AG04449 (cell line): ENCODE measurements around the gene TNFRSF13B.

ENCODE experiments used
- CTCF ChIA-PET: fragments of 350-600 bp; formaldehyde crosslinking; extraction: SDS; loops from one replicate; lab custom pipeline; 2021; ENCODE audit warnings: antibody characterized with exemption; lab: Yijun Ruan, JAX
- POLR2A ChIA-PET: fragments of 400-600, 350-600 bp; formaldehyde crosslinking; extraction: SDS; loops from one replicate; lab custom pipeline; 2020; ENCODE audit warnings: antibody characterized with exemption, inconsistent platforms; lab: Yijun Ruan, JAX
- DNase-seq: peaks from one replicate; pipeline ENCODE4 v3.0.0-alpha.2; 2010; ENCODE audit warnings: low read depth, low spot score
- H3K4me3 ChIP-seq: 2 replicates; pipeline ENCODE4 v1.5.1; 2011; ENCODE audit warnings: low read depth, mild to moderate bottlenecking, control low read depth, low read length
- TF ChIP-seq, protein P1 (sequence below): IDR thresholded peaks from one replicate; pipeline ENCODE4 v1.5.1; 2011; ENCODE audit warnings: mild to moderate bottlenecking, moderate library complexity, low read length, control low read depth, inconsistent platforms; ENCODE audit not compliant: insufficient read depth; ENCODE audit errors: missing control alignments

The TNFRSF13B gene

DNA sequence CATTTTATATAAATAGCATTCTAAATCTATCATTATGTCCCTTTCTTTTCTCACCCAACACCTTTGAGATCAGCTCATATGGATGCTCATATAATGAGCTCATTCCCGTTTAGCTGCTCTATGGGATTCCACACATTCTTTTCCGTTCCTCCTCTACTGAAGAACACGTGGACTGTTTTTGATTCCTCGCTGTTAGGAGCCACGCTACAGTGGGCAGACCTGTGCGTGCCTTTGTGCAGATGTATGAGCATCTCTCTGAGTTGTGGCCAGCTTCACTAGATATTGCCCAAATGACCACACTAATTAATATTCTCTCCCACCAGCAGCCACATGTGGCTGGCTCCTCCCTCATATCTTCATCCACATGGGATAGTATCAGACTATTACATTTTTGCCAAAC lies 6.0 kb upstream of the TNFRSF13B start:
- H3K4me3 ChIP-seq = no peak overlapping the region
- DNase-seq = no peak
- ChIA-PET CTCF (interaction anchor here (1.0 to 2.4 kb wide), 5 partner anchors 12 to 63 kb away, joined by 3 to 12 read pairs (median 5); no protein-coding TSS in a partner anchor), POLR2A (interaction anchor here (1.3 kb wide), 1 partner anchor 13 kb away, joined by 4 read pairs; no protein-coding TSS in a partner anchor)
- TF ChIP-seq, protein P1, sequence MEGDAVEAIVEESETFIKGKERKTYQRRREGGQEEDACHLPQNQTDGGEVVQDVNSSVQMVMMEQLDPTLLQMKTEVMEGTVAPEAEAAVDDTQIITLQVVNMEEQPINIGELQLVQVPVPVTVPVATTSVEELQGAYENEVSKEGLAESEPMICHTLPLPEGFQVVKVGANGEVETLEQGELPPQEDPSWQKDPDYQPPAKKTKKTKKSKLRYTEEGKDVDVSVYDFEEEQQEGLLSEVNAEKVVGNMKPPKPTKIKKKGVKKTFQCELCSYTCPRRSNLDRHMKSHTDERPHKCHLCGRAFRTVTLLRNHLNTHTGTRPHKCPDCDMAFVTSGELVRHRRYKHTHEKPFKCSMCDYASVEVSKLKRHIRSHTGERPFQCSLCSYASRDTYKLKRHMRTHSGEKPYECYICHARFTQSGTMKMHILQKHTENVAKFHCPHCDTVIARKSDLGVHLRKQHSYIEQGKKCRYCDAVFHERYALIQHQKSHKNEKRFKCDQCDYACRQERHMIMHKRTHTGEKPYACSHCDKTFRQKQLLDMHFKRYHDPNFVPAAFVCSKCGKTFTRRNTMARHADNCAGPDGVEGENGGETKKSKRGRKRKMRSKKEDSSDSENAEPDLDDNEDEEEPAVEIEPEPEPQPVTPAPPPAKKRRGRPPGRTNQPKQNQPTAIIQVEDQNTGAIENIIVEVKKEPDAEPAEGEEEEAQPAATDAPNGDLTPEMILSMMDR = no peak

DNA sequence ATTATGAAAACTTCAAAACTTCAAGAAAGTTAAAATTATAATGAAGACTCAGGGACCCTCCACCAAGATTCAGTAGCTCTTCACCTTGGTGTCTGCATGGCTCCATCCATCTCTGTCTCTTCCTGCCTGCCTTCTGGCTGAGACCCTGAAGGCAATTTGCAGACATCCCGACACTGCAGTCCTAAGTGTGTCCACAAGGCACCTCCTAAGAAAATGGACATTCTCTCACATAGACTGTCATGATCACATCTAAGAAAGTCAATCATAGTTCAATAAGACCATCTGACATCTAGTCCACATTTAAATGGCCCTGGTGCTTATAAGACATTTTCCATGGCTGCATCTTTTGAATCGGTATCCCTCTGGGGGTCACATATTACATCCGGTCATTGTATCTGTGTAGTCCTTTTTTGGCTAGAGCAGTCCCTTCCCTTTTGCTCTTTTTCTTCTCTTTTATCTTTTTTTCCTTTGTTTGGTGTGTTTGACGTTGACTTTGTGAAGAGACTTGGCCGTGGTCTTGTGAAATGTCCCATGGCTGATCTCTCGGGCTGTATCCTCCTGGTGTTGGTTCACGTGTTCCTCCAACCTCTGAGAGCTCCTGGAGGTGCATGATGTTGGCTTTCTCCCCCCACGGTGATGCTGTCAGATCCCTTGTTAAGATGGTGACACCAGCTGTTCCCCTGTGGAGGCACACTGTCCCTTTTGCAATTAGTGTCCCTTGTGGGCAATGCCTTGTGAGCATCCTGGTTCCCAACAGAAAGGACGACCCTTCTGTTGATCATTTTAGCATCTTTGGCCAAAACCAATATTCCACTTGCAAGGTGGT lies 5.0 kb upstream of the TNFRSF13B start:
- H3K4me3 ChIP-seq = no peak overlapping the region
- DNase-seq = no peak
- CTCF ChIA-PET = interaction anchor here (0.8 to 2.4 kb wide), 6 partner anchors 10 to 24 kb away, joined by 3 to 12 read pairs (median 6); no protein-coding TSS in a partner anchor

DNA sequence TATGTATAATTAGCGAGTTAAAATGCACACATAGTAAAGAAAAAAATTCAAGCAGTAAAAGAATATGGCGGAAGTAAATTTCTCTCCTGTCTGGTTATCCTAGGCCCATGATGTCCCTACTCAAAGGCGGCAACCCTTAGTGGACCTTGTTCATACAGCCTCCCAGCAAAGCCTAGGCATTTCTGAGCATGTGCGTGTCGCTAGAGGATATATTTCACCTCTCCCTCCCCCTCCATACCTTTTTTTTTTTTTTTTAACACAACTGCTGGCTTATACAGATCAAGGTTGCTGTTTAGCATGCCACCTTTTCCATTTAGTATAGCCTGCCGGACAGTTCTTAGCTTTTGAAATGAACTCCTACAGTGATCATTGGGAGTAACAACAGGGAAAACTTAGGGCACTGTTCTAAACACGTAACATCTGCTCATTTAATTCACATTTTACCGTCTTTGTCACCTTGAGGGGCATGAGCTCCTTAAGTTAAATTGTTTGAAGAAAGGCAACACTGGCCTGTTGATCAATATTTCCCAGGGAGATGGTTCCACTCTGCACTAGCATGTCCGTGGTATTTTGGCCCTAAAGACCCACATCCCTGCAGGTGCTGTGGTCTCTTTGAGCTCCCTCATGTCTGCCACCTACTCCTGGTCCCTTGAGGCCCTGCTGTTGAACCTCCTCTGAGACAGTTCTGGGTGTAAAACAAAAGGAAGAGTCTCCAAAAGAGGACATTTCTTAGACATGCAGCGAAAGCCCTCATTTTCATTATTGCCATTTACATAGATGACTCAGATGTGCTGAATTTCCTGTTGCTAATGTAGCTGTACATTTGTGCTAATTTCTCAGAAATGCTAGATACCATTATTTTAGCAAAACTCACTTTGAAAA lies 4.1 kb upstream of the TNFRSF13B start:
- no peak overlapping the region for H3K4me3 ChIP-seq
- CTCF ChIA-PET = interaction anchor here (0.7 to 1.7 kb wide), 6 partner anchors 10 to 60 kb away, joined by 3 to 6 read pairs (median 4); no protein-coding TSS in a partner anchor
- TF ChIP-seq, protein P1 = no peak

More for the DNA sequence above, 5.0 kb upstream of the TNFRSF13B start:
- POLR2A ChIA-PET = interaction anchor here (1.3 kb wide), 1 partner anchor 14 kb away, joined by 4 read pairs; no protein-coding TSS in a partner anchor
- TF ChIP-seq, protein P1 = no peak

DNA sequence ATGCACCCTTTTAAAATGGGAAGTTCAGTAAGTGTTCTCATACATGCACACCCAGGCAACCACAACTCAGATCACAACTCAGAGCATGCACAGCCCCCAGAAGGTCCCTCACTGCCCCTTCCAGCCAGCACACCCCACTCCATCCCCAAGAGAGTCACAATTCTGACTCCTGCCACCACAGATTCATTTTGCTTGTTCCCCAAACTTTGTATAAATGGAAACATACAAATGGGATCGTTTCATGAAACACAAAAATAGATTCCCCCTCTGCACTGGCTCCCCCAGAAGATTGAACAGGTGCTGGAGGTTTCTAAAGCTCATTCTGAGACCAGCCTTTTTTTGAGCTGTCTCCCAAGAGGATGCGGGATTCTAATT lies 3.3 kb upstream of the TNFRSF13B start:
- H3K4me3 ChIP-seq = no peak overlapping the region
- no peak for DNase-seq
- TF ChIP-seq, protein P1 = no peak
- ChIA-PET POLR2A (no interaction called here), CTCF (interaction anchor here (1.1 to 1.7 kb wide), 3 partner anchors 12 to 16 kb away, joined by 4 to 6 read pairs (median 4); no protein-coding TSS in a partner anchor)

More for the DNA sequence above, 4.1 kb upstream of the TNFRSF13B start:
- POLR2A ChIA-PET = no interaction called here
- DNase-seq = no peak

DNA sequence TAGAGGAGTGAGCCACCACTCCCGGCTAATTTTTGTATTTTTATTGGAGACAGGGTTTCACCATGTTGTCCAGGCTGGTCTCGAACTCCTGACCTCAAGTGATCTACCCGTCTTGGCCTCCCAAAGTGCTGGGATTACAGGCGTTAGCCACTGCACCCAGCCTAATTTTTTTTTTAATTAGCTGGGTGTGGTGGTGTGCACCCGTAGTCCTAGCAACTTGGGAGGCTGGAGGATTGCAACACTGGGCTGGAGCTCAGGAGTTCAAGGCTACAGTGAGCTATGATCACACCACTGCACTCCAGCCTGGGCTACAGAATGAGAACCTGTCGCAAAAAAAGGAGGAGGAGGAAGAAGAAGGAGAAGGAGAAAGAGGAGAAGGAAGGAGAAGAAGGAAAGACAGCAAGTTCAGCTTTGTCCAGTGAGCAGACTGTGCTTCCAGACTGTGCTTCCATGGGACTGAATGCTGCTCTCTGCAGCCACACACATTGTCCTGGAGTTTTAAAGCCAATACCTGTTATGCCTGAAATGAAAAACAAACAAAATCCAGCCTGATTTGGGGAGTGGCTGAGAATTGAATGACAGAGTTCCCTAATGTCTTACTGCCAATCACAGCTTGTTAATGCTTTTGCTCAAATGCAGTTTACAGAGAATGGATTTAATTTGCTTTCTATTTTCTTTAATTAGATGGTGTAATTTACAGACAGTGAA lies 2.8 kb upstream of the TNFRSF13B start:
- no peak for DNase-seq
- ChIA-PET POLR2A (no interaction called here), CTCF (interaction anchor here (1.1 to 1.2 kb wide), 2 partner anchors 13 to 17 kb away, joined by 4 read pairs; no protein-coding TSS in a partner anchor)
- TF ChIP-seq, protein P1 = no peak
- H3K4me3 ChIP-seq = no peak overlapping the region
